Aorta (tissue), 5 donors: ENCODE data around the gene PRKCB. TPM values are rescaled to one million over a fixed set of nuclear protein-coding genes. Genes with fewer than 3 reads are reported as not detected.

ENCODE experiments used
- ATAC-seq: fragments of 200-7000 bp; cut with Tn5 transposase; one replicate; pipeline ENCODE4 v1.9.1; 2022; ENCODE audit warnings: moderate library complexity; ENCODE audit not compliant: low FRiP score
- DNase-seq, 2 donors: peaks; one replicate each; pipeline ENCODE4 v3.0.0-alpha.2; 2020
- H3K27ac ChIP-seq, 2 donors: one replicate each; pipeline ENCODE4 v1.5.1; 2013; ENCODE audit warnings: low read length in 2 of 2, mild to moderate bottlenecking in 2 of 2, moderate library complexity in 2 of 2, control low read depth in 1 of 2, inconsistent platforms in 1 of 2, low read depth in 1 of 2
- H3K27me3 ChIP-seq, 2 donors: one replicate each; pipeline ENCODE4 v1.6.1; 2013; ENCODE audit warnings: control low read depth in 1 of 2, low read length in 1 of 2, mild to moderate bottlenecking in 1 of 2, moderate library complexity in 1 of 2; ENCODE audit not compliant: insufficient read depth in 2 of 2, control insufficient read depth in 1 of 2
- H3K36me3 ChIP-seq, 2 donors: one replicate each; pipeline ENCODE4 v1.6.1; 2013; ENCODE audit warnings: control low read depth in 1 of 2, low read length in 1 of 2, mild to moderate bottlenecking in 1 of 2; ENCODE audit not compliant: insufficient read depth in 2 of 2, control insufficient read depth in 1 of 2
- H3K4me1 ChIP-seq, 2 donors: one replicate each; pipeline ENCODE4 v1.6.1; 2013; ENCODE audit warnings: low read length in 2 of 2, control low read depth in 1 of 2, mild to moderate bottlenecking in 1 of 2, moderate library complexity in 1 of 2; ENCODE audit not compliant: insufficient read depth in 2 of 2, control insufficient read depth in 1 of 2
- H3K4me3 ChIP-seq, 2 donors: one replicate each; pipeline ENCODE4 v1.5.1; 2013; ENCODE audit warnings: low read length in 2 of 2, control low read depth in 1 of 2, mild to moderate bottlenecking in 1 of 2
- H3K9me3 ChIP-seq: one replicate; pipeline ENCODE4 v1.6.1; 2013; ENCODE audit warnings: mild to moderate bottlenecking, low read length; ENCODE audit not compliant: control insufficient read depth
- WGBS, 2 donors: extraction: QIAGEN DNeasy Blood & Tissue Kit; methylation state at CpG; one replicate each; pipeline ENCODE4 v1.1.7; 2013; 5-methylcytosine and 5-hydroxymethylcytosine counted together
- intact Hi-C, 2 donors: fragments of 100-400 bp; cut with DNase I; formaldehyde crosslinking; loops; one replicate each; pipeline versions ENCODE4 v1.14.2 to v1.15.0; 2022
- polyA plus RNA-seq, 2 donors: library from polyadenylated mRNA; stranded (reverse); fragments of 200-250 nt; gene quantifications; one replicate each; pipeline ENCODE4 v1.2.3, GENCODE V29; 2013
- total RNA-seq, 2 donors: library from RNA; stranded (reverse); fragmentation: NEBNext Ultra II Directional; extraction: Animal tissue kit (Norgen Biotek cat#: 25700); gene quantifications; one replicate each; pipeline ENCODE4 v1.2.1, GENCODE V29; 2021
- donor health status: healthy with polysubstance abuse.
- donor health status: Bipolar disorder and iron deficiency.
- donor health status: DM: no; HTN: no; CAD: no.
- donor health status: DM: no; HTN: no; CAD: no.
- donor health status: DM: yes; HTN: yes; CAD: no.

PRKCB gene
- total and polyA plus RNA-seq, 4 donors, result 0.28 to 16.7 (median 5.4) TPM

DNA sequence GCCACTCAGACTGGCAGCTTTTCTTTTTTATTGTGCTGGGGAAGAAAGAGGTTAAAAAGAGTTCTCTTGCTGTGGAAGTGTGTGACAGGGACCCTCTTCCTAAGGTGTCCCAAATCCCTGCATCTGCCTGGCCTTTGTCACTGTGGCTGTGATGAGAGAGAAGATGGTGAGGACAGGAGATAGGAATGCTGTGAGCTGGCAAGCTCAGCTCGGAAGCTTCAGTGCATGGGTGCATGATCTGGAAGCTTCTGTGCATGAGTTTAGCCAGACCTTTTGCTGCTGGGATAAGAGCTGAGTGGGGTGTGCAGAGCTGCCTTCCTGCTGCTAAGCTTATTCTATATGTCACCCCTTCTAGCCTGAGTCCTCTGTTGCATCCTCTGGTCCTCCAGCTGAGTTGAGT, 317.0 kb downstream of the PRKCB start:
- no peak for DNase-seq
- ATAC-seq, result no peak
- no peaks in the 10 kb centered on the region for H3K4me1 ChIP-seq
- H3K4me3 ChIP-seq, result no peak overlapping the region
- no peaks in the 10 kb centered on the region for H3K27me3 ChIP-seq
- H3K9me3 ChIP-seq, result no peaks in the 10 kb centered on the region
- intact Hi-C loops, result no loop called here
- H3K36me3 ChIP-seq, result no peaks in the 10 kb centered on the region
- 39 to 50% methylated on average over 1 of the region's 1 CpG for WGBS, 2 donors
- no peak overlapping the region for H3K27ac ChIP-seq

DNA sequence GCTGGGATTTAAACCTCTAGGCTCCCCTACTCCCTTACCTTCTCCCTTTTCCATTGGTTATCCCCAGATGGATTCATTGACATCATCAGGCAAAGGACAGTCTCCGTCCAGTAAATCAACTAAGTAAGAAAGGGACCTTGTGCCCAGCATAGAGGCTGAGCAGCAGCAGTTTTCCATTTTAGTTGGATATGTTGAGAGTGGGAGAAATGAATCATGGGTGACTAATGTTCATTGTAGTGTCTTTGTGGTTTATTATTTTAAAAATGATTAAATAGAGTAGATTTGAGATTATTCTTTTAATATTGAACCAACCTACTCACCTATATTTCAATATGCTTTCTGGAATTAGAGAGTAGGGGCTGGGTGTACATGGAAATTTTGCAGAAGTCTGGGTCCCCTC, 321.0 kb downstream of the PRKCB start:
- no peak for ATAC-seq
- WGBS, 2 donors, result 52 to 58% methylated on average over 1 of the region's 1 CpG
- no peak overlapping the region for H3K4me3 ChIP-seq
- DNase-seq, result no peak
- H3K27ac ChIP-seq, result no peak overlapping the region
- intact Hi-C loops, result no loop called here
- no peaks in the 10 kb centered on the region for H3K4me1 ChIP-seq
- no peaks in the 10 kb centered on the region for H3K36me3 ChIP-seq
- H3K27me3 ChIP-seq, result no peaks in the 10 kb centered on the region
- no peaks in the 10 kb centered on the region for H3K9me3 ChIP-seq

DNA sequence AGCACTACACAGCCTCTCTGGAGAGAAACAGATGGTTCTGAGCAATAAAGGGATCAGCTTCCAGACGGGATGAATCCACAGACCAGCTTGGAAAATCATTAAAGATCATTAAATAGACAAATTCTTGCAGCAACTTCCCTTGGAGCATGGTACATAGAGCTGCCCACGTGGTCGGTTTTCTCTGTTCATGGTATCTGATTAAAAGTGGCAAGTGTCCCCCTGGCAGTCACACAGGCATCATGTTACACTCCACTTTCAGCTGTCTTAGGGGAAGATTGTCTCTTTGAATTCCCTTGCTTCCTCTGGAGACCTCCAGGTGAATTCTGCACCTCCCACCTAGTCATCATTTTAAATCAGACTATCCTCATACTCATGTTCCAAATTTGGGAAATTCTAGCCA, 328.2 kb downstream of the PRKCB start:
- intact Hi-C loops, result no loop called here
- WGBS, 2 donors, result 5 to 20% methylated on average over 3 of the region's 3 CpGs
- Histone ChIP-seq H3K9me3 (no peaks in the 10 kb centered on the region), H3K4me3 (no peak overlapping the region), H3K4me1 (no peaks in the 10 kb centered on the region), H3K27me3 (no peaks in the 10 kb centered on the region), H3K36me3 (no peaks in the 10 kb centered on the region), H3K27ac (no peak overlapping the region)
- no peak for ATAC-seq
- no peak for DNase-seq

DNA sequence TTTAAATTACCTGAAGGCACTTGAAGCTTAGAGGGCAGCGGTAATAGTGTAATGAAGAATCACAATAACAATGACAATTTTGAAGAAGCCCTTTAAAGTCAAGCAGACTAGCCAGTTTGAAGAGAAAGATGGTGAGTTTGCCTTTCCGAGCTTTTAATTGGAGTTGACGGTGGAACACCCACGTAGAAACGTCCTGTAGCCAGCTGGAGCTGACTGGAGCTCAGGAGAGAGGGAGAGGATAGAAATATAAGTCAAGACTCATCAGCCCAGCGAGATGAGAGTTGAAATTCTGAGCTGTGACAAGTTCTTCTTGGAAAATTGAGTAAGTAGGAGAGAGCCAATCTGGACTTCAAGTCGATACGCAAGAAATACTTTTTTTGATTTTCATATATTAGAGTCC, 328.6 kb downstream of the PRKCB start:
- H3K4me1 ChIP-seq, result no peaks in the 10 kb centered on the region
- no peaks in the 10 kb centered on the region for H3K27me3 ChIP-seq
- 50 to 54% methylated on average over 8 of the region's 8 CpGs for WGBS, 2 donors
- no peak overlapping the region for H3K27ac ChIP-seq
- intact Hi-C loops, result no loop called here
- DNase-seq (no peak), ATAC-seq (no peak)
- no peaks in the 10 kb centered on the region for H3K36me3 ChIP-seq
- H3K4me3 ChIP-seq, result no peak overlapping the region
- H3K9me3 ChIP-seq, result no peaks in the 10 kb centered on the region

DNA sequence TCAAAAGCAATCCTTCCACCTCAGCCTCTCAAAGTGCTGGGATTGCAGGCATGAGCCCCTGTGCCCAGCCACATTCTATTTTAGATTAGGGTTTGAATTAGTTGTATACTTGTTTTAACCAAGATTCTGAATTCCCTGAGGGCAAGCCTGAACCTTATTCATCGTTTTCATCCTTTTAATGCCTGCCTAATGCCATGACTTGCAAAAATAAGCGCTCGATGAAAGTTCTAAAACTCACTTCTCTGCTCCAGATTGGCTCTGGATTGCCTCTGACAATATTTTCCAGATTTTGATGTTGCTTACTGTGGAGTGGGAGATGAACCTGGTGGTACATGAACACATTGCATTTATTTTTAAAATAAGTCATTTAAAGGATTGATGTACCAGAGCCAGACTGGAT, 329.5 kb downstream of the PRKCB start:
- Histone ChIP-seq H3K27me3 (no peaks in the 10 kb centered on the region), H3K4me1 (no peaks in the 10 kb centered on the region), H3K4me3 (no peak overlapping the region), H3K36me3 (no peaks in the 10 kb centered on the region), H3K27ac (no peak overlapping the region), H3K9me3 (no peaks in the 10 kb centered on the region)
- no peak for DNase-seq
- 82 to 83% methylated on average over 3 of the region's 3 CpGs for WGBS, 2 donors
- no peak for ATAC-seq
- intact Hi-C loops, result no loop called here

DNA sequence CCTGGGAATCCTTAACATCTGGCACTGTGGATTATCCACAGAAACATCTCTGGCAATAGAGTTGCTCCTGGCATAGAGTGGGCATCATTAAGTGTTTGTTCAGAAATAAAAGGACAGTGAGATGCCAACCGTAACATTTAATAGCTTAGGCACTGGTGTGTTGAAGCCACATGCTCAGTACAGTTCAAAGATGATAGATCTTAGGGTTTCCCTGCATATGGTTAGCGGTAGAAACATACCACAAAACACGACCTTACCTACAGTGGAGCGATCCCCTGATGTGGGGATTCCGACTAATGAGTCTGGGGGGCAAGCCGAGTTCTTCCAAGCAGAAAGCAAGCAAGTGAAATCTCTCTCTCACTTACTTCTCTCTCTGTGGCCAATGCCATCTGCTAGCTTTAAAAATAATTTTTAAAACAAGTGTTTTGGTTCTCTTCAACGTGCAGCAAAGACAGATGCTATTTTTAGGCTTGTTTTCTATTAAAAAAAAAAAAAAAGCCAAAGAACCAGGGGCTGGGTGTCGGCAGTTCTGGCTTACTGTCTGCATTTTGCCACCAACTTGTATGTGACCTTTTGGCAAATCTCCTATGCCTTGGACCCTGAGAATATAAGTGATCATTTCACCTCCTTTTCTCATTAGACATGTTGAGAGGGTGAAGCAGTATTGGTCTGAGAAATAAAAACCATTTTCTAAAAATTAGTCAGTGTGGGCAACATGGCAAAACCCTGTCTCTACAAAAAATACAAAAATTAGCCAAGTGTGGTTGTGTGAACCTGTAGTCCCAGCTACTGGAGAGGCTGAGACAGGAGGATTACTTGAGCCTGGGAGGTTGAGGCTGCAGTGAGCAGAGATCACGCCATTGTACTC, 331.1 kb downstream of the PRKCB start:
- no peak for ATAC-seq
- intact Hi-C loops, result no loop called here
- Histone ChIP-seq H3K36me3 (no peaks in the 10 kb centered on the region), H3K27me3 (no peaks in the 10 kb centered on the region), H3K4me1 (no peaks in the 10 kb centered on the region), H3K9me3 (peaks cover 1% of the 10 kb centered on the region), H3K4me3 (no peak overlapping the region), H3K27ac (no peak overlapping the region)
- WGBS, 2 donors, result 61 to 62% methylated on average over 9 of the region's 9 CpGs
- DNase-seq, result no peak

DNA sequence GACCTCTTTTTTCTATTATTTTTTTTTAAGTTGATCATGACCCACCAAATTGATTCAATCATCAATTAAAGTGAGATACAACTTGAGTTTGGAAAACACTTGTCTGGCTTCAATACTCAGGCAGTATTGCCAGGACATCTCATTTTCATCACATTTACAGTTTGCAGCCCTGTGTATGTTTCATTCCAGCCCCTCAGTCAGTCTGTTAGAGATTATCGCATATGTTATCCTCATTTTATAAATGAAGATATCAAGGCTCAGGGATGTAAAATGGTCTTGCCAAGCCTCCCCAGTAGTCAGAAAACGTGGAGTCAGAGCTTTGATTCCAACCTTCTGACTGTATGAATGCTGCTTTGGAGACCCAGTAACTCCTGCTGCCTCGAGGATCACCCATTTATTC, 333.1 kb downstream of the PRKCB start:
- Histone ChIP-seq H3K27me3 (no peaks in the 10 kb centered on the region), H3K36me3 (no peaks in the 10 kb centered on the region), H3K4me3 (no peak overlapping the region), H3K9me3 (peaks cover 1% of the 10 kb centered on the region), H3K4me1 (no peaks in the 10 kb centered on the region), H3K27ac (no peak overlapping the region)
- intact Hi-C loops, result no loop called here
- WGBS, 2 donors, result 66 to 68% methylated on average over 3 of the region's 3 CpGs
- no peak for ATAC-seq
- DNase-seq, result no peak

DNA sequence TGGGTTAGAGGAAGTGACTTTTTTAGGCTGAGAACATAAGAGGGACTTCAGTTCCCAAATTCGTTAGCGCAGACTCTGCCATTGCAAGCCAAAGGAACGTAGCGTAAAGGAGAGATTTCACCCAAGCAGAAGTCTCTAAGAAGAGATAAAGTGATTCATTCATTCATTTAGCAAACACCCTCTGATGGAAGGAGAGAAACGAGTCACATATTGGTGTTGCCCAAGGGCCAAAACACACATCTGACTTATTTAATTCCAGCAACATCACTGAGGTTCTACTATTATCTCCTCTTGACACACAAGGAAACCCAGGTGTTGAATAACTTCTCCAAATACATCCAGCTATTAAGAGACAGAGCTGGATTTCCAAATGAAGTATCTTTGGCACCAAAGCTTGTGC, 334.6 kb downstream of the PRKCB start:
- no peak for DNase-seq
- WGBS, 2 donors, result 79 to 83% methylated on average over 5 of the region's 5 CpGs
- no peak for ATAC-seq
- no peak overlapping the region for H3K27ac ChIP-seq
- H3K4me3 ChIP-seq, result no peak overlapping the region
- intact Hi-C loops, result no loop called here
- peaks cover 1% of the 10 kb centered on the region for H3K9me3 ChIP-seq
- H3K4me1 ChIP-seq, result no peaks in the 10 kb centered on the region
- H3K27me3 ChIP-seq, result no peaks in the 10 kb centered on the region
- no peaks in the 10 kb centered on the region for H3K36me3 ChIP-seq

DNA sequence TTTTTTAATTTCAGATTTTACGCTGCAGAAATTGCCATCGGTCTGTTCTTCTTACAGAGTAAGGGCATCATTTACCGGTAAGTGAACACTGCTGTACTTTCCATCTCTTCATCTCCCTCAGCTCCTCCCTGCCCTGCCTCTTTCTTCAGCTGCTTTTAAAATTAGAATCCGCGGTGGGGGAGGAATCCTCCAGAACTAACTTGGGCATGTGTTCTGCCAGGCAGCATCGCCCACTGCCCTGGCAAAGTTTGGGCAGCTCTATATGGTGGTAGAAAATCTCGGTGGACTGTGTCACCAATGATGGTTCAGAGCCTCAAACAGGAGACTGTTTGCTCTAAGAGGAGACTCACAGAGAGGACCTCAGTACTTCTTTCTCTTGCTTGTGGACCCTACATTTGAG, 338.7 kb downstream of the PRKCB start:
- DNase-seq (no peak), ATAC-seq (no peak)
- intact Hi-C loops, result no loop called here
- WGBS, 2 donors, result 86 to 91% methylated on average over 7 of the region's 7 CpGs
- Histone ChIP-seq H3K27ac (no peak overlapping the region), H3K36me3 (no peaks in the 10 kb centered on the region), H3K9me3 (peaks cover 3% of the 10 kb centered on the region), H3K4me1 (no peaks in the 10 kb centered on the region), H3K4me3 (no peak overlapping the region), H3K27me3 (no peaks in the 10 kb centered on the region)
